SK-N-SH treated with all-trans-retinoic acid at 6 μM for 48 hours (cell line): ENCODE data around the gene LRR1.

Experiments used
- ATAC-seq: fragments of 200-7000 bp; cut with Tn5 transposase; 3 replicates; pipeline ENCODE4 v1.9.1; 2020; ENCODE audit warnings: mild to moderate bottlenecking, moderate library complexity
- ARNTL ChIP-seq: fragments of 450-650 bp; formaldehyde crosslinking; IDR thresholded peaks from 2 replicates; pipeline ENCODE4 v1.5.0; 2020; ENCODE audit warnings: low read depth, mild to moderate bottlenecking, moderate library complexity, borderline replicate concordance
- BACH2 ChIP-seq: fragments of 250-450 bp; sonication (Bioruptor Pico); IDR thresholded peaks from 2 replicates; pipeline ENCODE4 v1.9.0; 2021; ENCODE audit warnings: mild to moderate bottlenecking, borderline replicate concordance
- CSDC2 ChIP-seq: fragments of 250-450 bp; sonication (Bioruptor Pico); IDR thresholded peaks from 2 replicates; pipeline ENCODE4 v1.5.0; 2020; ENCODE audit warnings: mild to moderate bottlenecking, moderate library complexity
- CSRNP3 ChIP-seq: fragments of 250-450 bp; sonication (Bioruptor Pico); IDR thresholded peaks from 2 replicates; pipeline ENCODE4 v1.5.1; 2021; ENCODE audit warnings: mild to moderate bottlenecking, moderate library complexity
- ESRRG ChIP-seq: fragments of 250-450 bp; sonication (Bioruptor Pico); IDR thresholded peaks from 2 replicates; pipeline ENCODE4 v1.6.1; 2021; ENCODE audit warnings: mild to moderate bottlenecking
- GLIS3 ChIP-seq: fragments of 250-450 bp; sonication (Bioruptor Pico); IDR thresholded peaks from 2 replicates; pipeline ENCODE4 v1.5.0; 2020; ENCODE audit warnings: mild to moderate bottlenecking, moderate library complexity
- ISL1 ChIP-seq: fragments of 250-450 bp; sonication (Bioruptor Pico); IDR thresholded peaks from 2 replicates; pipeline ENCODE4 v2.1.2; 2022; ENCODE audit warnings: mild to moderate bottlenecking, moderate library complexity
- OSR1 ChIP-seq: fragments of 250-450 bp; sonication (Bioruptor Pico); IDR thresholded peaks from 2 replicates; pipeline ENCODE4 v1.8.0; 2022; ENCODE audit warnings: moderate library complexity, mild to moderate bottlenecking, inconsistent platforms
- PATZ1 ChIP-seq: fragments of 250-450 bp; sonication (Bioruptor Pico); IDR thresholded peaks from 2 replicates; pipeline ENCODE4 v1.8.0; 2020; ENCODE audit warnings: mild to moderate bottlenecking, moderate library complexity, borderline replicate concordance
- POU6F1 ChIP-seq: fragments of 250-450 bp; sonication (Bioruptor Pico); IDR thresholded peaks from 2 replicates; pipeline ENCODE4 v1.8.0; 2021; ENCODE audit warnings: low read depth, mild to moderate bottlenecking, moderate library complexity, borderline replicate concordance
- PPARA ChIP-seq: fragments of 250-450 bp; sonication (Bioruptor Pico); IDR thresholded peaks from 2 replicates; pipeline ENCODE4 v1.5.0; 2020; ENCODE audit warnings: mild to moderate bottlenecking, borderline replicate concordance
- RARB ChIP-seq: fragments of 250-450 bp; sonication (Bioruptor Pico); IDR thresholded peaks from 2 replicates; pipeline ENCODE4 v1.8.0; 2021; ENCODE audit warnings: mild to moderate bottlenecking, moderate library complexity
- TCF4 ChIP-seq: fragments of 250-450 bp; sonication (Bioruptor Pico); IDR thresholded peaks from 2 replicates; pipeline ENCODE4 v1.8.0; 2021; ENCODE audit warnings: mild to moderate bottlenecking, moderate library complexity, borderline replicate concordance
- TOX ChIP-seq: fragments of 250-450 bp; sonication (Bioruptor Pico); IDR thresholded peaks from 2 replicates; pipeline ENCODE4 v1.8.0; 2021; ENCODE audit warnings: mild to moderate bottlenecking, moderate library complexity, borderline replicate concordance
- TSHZ2 ChIP-seq: fragments of 250-450 bp; sonication (Bioruptor Pico); IDR thresholded peaks from 2 replicates; pipeline ENCODE4 v1.5.0; 2020; ENCODE audit warnings: mild to moderate bottlenecking, moderate library complexity
- ZC3H10 ChIP-seq: fragments of 250-450 bp; sonication (Bioruptor Pico); IDR thresholded peaks from 2 replicates; pipeline ENCODE4 v1.5.1; 2021; ENCODE audit warnings: mild to moderate bottlenecking, moderate library complexity
- ZFP3 ChIP-seq: fragments of 250-450 bp; sonication (Bioruptor Pico); IDR thresholded peaks from 2 replicates; pipeline ENCODE4 v1.5.0; 2020; ENCODE audit warnings: mild to moderate bottlenecking, moderate library complexity
- ZFP30 ChIP-seq: fragments of 450-650 bp; formaldehyde crosslinking; IDR thresholded peaks from 2 replicates; pipeline ENCODE4 v1.5.0; 2022; ENCODE audit warnings: mild to moderate bottlenecking, moderate library complexity
- ZNF565 ChIP-seq: fragments of 450-650 bp; formaldehyde crosslinking; conservative IDR thresholded peaks from 2 replicates; pipeline ENCODE4 v1.5.0; 2020; ENCODE audit warnings: low read depth, mild to moderate bottlenecking, moderate library complexity
- ZNF70 ChIP-seq: fragments of 450-650 bp; formaldehyde crosslinking; IDR thresholded peaks from 2 replicates; pipeline ENCODE4 v1.5.0; 2020; ENCODE audit warnings: mild to moderate bottlenecking, moderate library complexity
- ZNF8 ChIP-seq: fragments of 450-650 bp; formaldehyde crosslinking; IDR thresholded peaks from 2 replicates; pipeline ENCODE4 v1.5.0; 2020; ENCODE audit warnings: mild to moderate bottlenecking, moderate library complexity

The LRR1 gene

DNA sequence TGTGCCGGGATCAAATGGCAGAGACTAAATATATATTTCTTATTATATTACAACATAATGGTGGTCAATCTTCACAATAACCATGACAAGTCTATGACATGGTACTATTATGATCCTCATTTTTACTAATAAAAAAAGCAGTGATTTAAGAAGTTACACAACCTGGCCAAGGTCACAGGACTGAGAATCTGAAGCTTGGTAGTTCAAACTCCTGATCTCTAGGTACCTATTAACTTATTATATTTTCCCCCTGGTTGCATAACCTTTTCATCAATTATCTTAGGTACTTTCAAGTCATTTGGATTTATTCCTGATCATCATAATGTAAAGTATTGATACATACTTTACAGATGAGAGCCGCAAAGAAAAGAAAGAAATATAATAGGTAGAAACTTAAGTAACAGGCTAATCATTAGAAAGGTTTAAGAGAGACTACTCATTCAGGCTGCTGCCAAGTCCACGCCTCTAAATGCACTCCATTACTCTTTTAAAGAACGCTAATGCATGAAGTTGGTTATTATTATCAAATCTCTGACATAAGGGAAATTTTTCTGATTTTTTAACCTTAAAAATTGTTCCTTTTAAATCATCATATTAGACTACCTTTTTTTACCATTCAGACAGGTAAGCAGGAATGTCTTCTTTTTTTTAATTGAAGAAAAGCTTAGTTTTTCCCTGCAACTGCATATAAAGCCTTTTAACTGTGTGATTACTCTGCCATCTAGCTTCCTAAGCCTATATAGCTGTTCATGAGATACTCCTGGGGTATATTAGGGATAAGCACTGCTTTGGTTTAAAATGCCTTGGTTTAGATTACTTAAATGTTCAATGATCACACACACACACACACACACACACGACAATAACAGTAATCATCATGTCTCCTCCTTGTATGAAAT is 48.2 kb upstream of the LRR1 start:
- ATAC-seq: peak; percentile 45; the same call in 1 of the 3 replicates
- no peak for TF ChIP-seq POU6F1 (CRISPR knock-in tag)
- TF ChIP-seq ARNTL (CRISPR knock-in tag): no peak
- TF ChIP-seq BACH2 (CRISPR knock-in tag): no peak
- TF ChIP-seq ZFP3 (CRISPR knock-in tag): no peak
- no peak for TF ChIP-seq OSR1 (CRISPR knock-in tag)
- TF ChIP-seq ISL1: no peak
- TF ChIP-seq ZNF565 (CRISPR knock-in tag): no peak
- TF ChIP-seq ZFP30 (CRISPR knock-in tag): no peak
- no peak for TF ChIP-seq GLIS3 (CRISPR knock-in tag)
- TF ChIP-seq ZC3H10 (CRISPR knock-in tag): no peak
- TF ChIP-seq CSDC2 (CRISPR knock-in tag): no peak
- no peak for TF ChIP-seq RARB (CRISPR knock-in tag)
- TF ChIP-seq CSRNP3 (CRISPR knock-in tag): no peak
- TF ChIP-seq TCF4 (CRISPR knock-in tag): no peak

DNA sequence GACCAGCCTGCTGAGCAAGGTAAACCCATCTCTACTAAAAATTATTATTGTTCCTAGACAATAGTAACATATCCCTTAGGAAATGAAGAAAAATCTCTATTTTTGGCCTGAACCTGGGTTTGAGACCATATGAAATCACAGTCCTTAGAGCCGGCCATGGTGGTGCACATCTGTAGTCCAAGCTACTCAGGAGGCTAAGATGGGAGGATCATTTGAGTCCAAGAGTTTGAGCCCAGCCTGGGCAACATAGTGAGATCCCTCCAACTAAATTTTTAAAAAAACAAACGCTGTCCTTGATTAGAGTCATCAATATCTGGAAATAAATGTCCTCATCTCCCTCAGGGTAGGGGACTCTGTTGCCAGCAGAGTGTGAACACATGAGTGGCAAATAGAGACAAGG is 47.2 kb upstream of the LRR1 start:
- ATAC-seq: no peak
- TF ChIP-seq TSHZ2 (CRISPR knock-in tag) (no peak), ZFP3 (CRISPR knock-in tag) (no peak), BACH2 (CRISPR knock-in tag) (no peak), ZC3H10 (CRISPR knock-in tag) (no peak), ZFP30 (CRISPR knock-in tag) (no peak), GLIS3 (CRISPR knock-in tag) (no peak), TCF4 (CRISPR knock-in tag) (no peak), PPARA (no peak), RARB (CRISPR knock-in tag) (no peak), PATZ1 (CRISPR knock-in tag) (no peak), ZNF565 (CRISPR knock-in tag) (no peak), ESRRG (CRISPR knock-in tag) (no peak), OSR1 (CRISPR knock-in tag) (no peak), TOX (CRISPR knock-in tag) (no peak)
- TF ChIP-seq, all 23 proteins: peak for 0

- no peak for ATAC-seq
- TF ChIP-seq ZNF8 (CRISPR knock-in tag): no peak
- TF ChIP-seq ZC3H10 (CRISPR knock-in tag): no peak
- TF ChIP-seq ISL1: no peak
- no peak for TF ChIP-seq ZNF565 (CRISPR knock-in tag)
- no peak for TF ChIP-seq TSHZ2 (CRISPR knock-in tag)
- TF ChIP-seq RARB (CRISPR knock-in tag): no peak
- no peak for TF ChIP-seq PPARA
- TF ChIP-seq TOX (CRISPR knock-in tag): no peak
- no peak for TF ChIP-seq ZNF70 (CRISPR knock-in tag)
- TF ChIP-seq BACH2 (CRISPR knock-in tag): no peak
- TF ChIP-seq GLIS3 (CRISPR knock-in tag): no peak
- no peak for TF ChIP-seq ZFP3 (CRISPR knock-in tag)
Measured at GRCh38 chr14:49553106-49553505, 45.6 kb upstream of the LRR1 start.
